Hematopoietic multipotent progenitor cell treated with erythropoietin and hydrocortisone succinate and interleukin-3 and kit ligand, for 17 days (in vitro differentiated cells): ENCODE results near the gene FOXB2.
"Not testable (repeated sequence)": the region's sequence is repeated elsewhere in the genome, so short reads cannot be mapped to it uniquely, and the experiment has no call there.

ENCODE experiments used
- DNase-seq: peaks from one replicate; pipeline ENCODE4 v3.0.0-alpha.2; 2015; ENCODE audit warnings: low spot score

The FOXB2 gene

DNA sequence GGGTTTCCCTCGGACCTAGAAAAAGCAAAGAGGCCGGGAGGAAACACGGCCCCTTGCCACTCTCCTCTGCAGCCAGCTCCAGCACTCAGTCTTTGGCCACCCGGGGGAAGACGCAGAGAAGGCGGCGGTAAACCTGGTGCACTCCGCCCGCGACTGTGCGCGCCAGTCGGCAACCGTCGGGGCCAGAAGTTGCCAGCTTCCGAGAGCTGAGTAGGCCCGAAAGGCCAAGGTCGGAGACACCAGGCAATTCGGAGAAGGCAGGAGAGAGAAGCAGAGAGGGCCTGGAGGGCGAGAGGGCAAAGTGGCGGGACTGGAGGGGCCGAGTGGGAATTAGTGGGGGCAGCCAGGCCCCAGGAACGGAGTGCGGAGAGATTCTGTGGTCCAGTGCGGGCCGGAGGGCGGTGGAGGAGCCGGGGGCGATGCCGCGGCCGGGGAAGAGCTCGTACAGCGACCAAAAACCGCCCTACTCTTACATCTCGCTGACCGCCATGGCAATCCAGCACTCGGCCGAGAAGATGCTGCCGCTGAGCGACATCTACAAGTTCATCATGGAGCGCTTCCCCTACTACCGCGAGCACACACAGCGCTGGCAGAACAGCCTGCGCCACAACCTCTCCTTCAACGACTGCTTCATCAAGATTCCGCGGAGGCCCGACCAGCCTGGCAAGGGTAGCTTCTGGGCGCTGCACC, at the start of gene FOXB2:
Gene FOXB2, plus strand, starts transcription at position 420 of the 690 bp plus-strand sequence. Its CDS starts 0 bp downstream, at position 420.
- no peak for DNase-seq

DNA sequence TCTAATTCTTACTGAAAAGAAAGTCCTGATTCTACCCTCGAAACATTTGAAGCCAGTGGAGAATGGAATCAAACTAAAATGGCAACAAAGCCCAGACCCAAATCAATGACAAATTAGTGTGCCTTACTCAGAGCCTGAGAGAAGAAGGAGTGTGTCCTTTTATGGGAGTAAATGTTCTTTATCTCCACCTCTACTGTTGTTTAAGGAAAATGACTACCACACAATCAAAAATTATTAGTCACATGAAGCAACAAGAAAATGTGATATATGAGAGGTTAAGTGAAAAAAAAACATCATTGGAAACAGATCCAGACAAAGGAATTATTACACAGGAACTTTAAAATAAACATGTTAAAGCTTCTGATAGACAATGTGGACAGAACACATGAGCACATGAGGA, 49.7 kb upstream of the FOXB2 start:
- no peak for DNase-seq

DNA sequence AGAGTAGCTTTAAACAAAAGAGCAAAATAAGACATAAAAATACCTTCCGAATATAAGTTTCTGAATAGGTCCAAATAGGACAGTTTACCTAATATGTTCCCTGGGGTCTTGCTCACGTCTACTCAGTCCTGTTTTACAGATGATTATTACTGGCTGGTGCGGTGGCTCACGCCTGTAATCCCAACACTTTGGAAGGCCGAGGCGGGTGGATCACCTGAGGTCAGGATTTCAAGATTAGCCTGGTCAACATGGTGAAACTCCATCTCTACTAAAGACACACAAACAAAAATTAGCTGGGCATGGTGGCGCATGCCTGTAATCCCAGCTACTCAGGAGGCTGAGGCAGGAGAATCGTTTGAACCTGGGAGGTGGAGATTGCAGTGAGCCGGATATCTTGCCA, 40.6 kb upstream of the FOXB2 start:
- DNase-seq: not testable (repeated sequence)

DNA sequence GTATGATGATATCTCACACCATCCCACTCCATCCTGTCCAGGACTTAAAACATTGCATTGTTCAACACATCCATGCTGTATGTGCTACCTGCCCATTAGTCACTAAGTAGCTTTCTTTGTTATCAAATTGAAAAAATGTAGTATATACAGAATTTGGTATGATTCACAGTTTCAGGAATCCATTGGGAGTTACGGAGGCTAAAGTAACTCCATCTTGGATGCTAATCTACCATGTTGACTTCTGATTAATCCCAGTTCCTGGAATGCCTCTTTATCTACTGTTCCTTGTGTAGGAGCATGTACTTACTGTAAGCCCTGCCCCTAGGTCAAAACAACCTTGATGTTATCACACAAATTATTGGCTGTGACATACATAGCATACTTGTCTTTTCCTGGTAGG, 38.9 kb upstream of the FOXB2 start:
- no peak for DNase-seq

DNA sequence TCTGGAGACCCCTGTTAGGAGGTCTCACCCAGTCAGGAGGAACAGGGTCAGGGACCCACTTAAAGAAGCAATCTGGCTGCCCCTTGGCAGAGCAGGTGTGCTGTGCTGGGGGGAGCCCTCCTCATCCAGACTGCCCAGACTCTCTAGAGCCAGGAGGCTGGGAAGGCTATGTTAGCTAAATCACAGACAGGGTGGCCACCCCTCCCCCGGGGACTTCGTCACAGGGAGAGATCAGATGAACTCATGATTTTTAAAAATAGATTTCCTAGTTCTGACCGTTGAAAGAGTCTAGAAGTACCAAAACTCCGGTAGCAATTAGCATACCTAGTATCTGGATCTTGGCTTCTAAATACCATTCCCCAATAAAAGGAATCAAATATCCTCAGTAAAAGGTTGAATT, 35.0 kb upstream of the FOXB2 start:
- DNase-seq: no peak

DNA sequence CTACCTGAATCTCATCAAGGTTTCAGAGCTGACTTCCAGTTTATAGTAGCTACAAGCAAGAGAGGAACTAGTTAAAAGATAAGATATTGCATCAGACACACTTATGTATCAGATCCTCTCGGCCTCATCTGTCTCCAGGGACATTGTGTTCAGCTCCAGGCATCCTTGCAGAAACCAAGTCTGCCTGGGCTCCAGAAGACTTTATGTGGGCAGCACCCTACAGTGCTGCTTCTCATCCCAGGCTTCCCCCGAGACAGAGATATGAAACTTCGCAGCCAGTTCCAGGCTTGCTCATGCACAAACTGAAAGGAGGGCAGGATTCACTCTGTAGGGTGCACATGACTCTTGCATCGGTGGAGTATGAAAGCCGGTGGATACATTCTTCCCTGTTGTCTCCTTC, 33.9 kb upstream of the FOXB2 start:
- DNase-seq: no peak

DNA sequence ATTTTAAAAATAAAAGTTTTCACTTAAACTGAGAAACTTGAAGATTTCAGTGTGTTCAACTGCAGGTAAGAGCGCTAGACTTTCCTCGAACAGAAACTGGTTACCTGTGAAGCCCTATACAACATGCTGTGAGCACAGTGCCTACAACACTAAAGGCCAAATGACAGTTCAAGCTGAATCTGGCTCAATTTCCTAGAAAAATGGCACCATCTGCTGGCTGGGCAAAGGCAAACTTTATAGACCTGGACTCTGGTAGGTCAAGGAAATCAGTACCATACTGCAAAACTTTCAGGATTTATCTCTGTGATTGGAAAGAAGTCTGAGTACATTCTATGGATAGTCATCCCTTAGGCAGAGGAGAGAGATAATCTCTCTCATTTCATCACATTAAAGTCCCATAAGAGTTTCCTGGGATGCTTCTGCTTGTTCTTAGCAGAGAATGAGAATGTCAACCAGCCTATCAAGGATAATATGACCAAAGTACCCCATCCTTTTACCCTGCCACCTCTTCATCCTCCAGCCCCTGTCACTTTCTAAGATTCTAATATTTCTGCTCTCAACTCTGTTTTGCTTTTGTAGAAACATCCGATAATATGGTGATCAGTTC, 31.8 kb upstream of the FOXB2 start:
- DNase-seq: no peak

DNA sequence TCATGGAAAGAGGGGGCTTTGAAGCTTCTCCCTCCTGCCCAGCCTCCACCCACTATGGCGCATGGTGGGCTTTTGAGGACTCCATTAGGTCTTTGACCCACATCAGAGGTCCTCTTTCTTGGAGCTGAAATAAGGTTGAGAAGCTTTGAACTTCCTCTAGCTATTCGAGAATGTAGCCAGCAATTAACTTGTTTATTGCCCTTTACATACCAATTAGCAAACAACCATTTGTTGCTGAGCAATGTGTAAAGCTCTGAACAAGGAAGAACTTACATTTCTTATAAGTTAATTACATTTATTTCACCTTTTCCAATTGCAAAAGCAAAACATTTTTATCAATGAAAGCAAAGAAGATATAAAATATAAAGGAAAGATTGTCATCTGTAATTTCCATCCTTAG, 30.5 kb upstream of the FOXB2 start:
- DNase-seq: no peak

DNA sequence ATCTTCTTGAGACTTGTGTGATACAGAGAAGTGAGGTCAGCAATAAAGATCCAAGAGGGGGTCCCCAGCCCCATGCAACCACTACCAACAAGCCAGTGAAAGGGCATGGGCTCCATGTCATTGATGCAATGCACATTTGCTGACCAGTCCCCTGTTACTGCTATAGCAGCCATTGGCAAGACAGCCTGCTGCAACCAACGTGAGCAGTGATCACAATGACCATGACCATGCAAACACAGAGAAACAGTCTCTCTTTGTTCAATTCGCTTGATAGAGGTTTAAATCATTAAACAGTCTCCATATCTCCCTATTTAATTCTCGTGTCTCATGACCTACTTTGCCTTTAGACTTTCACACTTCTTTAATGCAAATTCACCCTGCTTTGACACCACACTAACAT, 30.0 kb upstream of the FOXB2 start:
- no peak for DNase-seq

DNA sequence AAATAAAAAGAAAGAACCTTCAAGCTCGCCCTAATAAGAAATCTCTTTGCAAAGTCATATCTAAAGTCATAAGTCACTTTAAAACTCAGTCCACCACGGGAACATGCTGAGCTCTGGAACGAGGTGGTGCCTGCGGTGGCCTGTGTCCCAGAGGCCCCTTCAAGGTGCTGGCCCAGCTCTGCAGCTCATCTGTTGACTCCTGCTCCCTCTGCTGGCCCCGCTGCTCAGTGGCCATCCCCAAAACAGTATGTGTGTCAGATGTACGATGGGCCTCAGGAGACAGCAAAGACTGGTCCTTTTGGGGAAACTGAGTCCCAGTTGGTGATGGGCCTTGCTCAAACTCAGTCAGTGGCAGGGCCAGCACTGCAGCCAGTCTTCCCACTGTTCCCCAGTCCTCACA, 22.8 kb upstream of the FOXB2 start:
- no peak for DNase-seq

DNA sequence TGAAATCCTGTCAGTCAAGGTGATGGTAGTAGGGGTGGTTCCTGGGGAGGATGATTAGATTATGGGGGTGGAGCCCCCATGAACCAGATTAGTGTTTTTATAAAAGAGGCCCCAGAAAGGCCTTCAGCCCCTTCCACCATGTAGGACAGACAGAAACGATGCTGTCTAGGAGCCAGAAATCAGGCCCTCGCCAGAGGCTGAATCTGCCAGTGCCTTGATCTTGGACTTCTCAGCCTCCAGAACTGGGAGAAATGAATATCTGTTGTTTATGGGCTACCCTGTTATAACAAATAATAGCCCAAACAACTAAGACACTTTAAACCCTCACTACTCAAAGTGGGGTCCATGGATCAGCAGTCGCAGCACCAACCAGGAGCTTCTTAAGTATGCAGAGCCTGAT, 20.2 kb upstream of the FOXB2 start:
- DNase-seq: no peak

DNA sequence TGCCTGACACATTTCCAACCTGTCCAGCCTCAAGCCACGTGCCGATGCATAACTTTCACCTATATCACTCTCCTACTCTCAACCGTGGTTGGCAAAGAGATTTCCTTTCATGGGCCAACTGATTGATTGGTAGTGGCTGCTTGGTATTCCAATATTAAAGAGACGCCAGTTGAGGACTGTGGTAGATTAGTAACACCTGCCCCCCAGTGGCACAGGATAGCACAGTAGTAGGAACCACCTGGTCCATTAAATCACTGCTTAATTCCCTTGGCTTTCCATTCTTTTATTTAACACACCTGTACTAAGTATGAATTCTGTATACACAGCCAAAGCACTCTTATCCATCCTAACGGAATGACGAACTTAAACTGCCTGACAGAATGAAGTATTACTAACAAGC, 19.1 kb upstream of the FOXB2 start:
- DNase-seq: no peak

DNA sequence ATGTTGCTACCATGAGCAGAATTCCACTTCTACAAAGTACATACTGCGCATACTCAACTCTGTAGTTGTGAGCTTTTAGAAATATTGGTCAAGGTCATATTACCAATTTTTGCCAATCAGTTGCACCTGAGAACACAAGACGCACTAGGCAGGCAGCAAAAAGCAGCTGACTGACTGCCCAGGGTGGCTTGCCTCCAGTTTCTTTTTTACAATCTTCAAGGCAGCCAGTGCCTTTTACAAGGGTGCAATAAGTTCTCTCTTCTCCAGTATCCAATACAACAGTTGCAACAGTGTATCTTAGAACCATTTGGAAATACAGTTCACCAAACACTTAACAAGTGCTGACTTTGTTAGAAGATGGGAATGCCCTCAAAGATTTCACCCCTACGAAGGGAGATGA, 16.1 kb upstream of the FOXB2 start:
- no peak for DNase-seq

DNA sequence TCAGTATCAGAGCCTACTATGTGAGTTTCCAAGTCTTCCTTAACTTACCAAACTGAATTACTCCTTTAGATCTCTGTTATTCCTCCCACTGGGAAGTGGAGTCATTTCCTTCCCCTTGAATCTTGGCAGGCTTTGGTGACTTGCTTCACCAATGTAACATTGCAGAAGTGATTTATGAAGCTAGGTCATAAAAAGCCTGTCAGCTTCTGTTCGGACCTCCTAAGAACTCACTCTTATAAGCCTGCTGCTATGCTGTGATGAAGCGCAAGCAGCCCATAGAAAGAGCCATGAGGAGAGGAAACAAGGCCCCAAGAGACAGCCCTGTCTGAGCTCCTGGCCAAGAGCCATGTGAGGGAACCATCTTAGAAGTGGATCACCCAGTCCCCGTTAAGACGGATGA, 14.2 kb upstream of the FOXB2 start:
- DNase-seq: no peak

DNA sequence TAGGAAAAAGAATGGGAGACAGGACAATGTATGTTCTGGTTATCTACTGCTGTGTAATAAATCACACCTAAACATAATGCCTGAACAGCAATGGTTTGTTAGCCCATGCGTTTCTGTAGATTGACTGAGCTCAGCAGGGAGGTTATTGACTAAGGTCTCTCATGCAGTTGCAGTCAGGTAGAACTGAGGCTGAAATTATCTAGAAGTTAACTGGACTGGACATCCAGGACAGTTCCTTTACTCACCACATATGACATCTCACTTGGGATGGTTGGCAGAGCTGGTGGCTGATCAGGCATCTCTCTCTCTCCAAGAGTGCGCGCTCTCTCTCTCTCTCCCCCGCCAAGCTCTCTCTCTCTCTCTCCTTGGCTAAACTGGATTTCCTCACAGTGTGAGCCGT, 8.9 kb upstream of the FOXB2 start:
- no peak for DNase-seq

DNA sequence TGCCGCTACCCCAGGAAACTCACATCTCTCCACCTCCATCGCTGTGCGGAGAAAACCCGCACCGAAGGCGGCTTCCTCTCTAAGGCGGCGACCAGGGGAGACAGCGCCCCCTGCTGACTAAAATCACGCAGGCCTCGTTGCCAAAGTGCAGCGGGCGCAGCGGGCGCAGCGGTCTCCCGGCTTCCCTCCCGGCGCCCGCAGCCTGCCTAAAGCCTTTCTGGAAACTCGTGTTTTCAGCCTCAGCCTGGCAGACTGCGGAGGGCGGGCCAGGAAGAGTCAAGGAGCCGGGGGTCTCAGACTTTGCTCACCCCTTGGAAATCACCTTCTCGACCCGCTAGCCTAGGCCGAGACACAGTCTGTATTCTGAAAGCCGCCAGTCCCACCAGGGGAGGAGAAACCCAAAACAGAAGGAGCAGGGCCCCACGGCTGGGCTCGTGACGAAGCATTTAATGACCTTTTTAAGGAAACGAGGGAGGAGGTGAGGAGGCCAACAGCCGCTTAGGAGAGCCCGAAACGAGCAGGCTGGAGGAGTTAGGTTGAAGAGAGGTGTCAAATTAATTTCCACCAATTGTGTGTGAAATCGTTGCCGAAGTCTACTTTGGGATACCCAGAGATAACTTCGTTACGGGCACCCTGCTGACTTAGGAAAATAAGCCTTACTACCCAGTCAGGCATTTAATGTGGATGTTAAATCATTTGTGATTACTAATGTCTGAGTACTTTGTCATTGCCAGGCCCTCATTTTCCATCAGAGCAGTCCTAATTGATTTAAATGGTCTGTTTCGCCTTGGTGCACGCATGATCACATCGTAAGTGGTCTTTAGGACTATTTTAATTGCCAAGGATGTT, 7.3 kb upstream of the FOXB2 start:
- peak; percentile 35 for DNase-seq

DNA sequence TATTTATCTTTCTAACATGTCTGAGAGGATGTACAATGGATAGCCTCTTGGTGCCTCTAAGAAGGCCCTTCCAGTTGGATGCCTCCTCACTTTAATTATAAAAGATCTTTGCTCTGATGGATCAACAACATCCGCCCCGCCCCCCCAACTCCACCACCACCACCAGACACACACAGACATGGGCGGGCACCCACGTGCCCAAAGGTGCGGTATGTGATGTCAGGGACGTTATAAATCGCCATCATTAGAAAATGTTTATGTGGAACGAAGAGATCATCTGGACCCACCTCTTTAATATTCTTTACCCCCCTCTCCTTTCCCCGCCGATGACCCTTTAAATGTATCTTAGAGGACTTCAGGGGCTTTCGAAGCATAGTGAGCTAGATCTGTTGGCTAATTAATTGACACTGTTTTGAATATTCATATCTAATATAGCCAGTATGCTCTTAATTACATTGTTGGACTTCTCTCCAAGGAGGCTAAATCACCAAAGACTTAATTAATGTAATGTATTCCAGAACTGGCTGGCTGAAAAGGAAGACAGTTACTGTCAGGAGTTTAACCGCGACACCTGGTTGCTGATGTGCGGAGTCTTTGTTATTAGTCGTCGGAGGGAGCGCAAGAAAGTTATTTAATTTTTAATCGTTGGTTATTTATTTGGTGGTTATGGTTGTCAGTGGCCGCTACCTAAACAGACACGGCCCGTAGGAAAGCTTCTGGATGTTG, 6.1 kb upstream of the FOXB2 start:
- DNase-seq: no peak

DNA sequence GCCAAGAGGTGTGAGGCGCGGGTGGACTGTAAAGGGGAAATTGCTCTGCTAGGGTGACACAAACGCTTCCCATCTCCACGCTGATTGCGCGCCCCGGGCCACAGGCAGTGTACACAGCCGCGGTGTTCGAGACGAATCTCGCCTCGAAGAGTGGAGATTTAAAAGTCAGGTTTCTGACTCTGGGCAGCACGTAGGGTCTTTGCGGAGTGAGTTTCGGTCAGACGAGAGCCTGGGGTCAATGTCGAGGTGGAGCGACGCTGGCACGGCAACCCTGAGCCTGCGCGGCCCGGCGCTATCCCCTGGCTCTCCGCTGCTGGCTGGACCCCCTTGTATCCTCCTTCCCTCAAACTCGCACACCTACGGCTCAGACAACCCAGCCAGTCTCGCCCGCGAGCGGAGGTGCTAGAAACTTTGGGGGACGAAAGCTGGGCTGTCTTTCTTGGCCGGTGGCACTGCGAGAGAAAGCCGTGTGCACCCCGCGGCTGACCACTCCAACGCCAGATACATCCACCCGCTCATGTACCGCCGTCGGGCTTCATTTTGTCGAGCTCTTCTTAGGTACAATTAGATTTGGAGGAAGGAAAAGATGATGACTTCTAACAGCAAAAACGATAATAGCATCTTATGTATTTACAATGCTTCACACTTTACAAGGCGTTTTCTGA, 5.4 kb upstream of the FOXB2 start:
- DNase-seq: no peak

DNA sequence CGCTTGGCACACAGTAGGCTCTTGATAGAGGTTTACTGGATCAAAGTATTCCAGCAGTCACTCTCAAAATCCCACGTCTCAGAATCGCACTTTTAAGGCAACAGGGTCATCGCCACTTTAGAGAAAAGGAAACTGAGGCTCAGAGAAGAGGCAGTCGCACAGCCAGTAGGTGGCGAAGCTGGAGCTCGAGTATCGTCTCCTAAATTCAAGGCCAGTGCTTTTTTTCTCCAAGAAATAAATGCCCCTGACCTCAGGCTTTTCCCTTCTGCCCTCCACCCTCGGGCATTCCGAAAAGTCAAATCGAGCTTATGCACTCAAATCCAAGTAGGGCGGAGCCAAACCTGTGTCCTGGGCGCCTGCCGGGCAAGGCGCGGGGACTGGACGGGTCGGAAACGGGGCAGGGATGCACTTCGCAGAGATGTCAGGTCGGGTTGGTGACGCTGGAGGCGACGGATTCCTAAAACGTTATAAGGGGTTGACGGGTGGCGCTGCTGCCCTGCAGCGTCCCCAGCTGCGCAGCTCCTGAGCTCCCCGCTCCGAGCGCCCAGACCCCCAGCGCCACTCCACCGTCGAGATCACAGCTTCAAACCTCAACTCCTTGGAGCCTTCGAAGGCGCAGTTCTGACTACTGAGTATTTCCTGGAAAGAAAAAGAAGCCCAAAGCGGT, 4.7 kb upstream of the FOXB2 start:
- no peak for DNase-seq

DNA sequence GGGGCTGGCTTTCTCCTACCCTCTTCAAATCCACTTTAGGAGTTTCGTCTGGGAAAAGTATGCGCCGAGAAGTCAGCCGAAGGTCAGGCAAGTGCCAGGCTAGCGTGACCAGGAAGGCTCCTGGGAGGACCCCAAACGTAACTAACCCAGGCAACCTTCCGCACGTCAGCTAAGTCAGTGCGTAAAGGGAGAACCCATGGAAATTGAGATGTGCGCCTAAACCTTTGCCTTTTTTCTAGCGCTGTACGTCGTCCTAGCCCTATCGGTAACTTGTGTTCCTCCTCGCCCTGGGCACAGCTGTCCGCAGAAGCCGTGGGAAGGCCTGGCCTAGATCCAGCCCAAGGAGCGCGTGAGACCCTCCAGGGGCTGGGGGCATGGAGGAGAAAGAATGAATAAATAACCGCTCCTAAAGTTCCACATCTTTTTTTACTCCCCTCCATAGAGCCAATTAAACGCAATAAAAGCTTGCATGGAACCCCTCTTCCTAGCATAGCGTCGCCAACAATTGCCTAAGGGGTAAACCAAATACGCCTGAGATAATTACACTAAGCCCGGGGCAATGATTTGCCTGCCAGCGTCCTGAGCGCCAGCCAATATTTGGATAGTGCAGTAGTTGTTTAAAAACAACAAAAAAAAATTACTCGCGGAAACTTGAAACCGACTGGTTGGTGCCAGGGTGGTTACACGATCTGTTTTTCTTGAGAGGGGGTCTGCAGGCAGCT, 4.0 kb upstream of the FOXB2 start:
- DNase-seq: no peak

DNA sequence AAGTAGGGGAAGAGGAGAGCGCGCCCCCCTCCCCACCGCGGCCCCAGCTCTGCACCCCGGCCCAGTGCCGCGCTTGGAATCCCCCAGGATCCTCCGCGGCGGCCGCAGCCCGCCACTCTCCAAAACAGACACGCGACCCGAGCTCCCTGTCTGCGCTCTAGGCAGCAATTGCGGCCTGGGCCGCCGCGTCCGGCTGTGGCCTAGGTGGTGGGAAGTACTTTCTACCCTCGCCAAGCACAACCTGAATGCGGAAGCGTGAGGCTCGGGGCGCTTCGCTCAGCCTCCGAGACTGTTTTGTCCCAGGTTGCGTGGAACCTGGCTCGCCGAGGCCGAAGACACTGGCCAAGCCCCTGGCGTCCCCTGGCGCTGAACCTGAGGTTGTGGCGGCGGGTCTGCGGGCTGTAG, 3.3 kb upstream of the FOXB2 start:
- DNase-seq: no peak
